ENCODE data around the gene GALNT2.

GALNT2 gene

DNA sequence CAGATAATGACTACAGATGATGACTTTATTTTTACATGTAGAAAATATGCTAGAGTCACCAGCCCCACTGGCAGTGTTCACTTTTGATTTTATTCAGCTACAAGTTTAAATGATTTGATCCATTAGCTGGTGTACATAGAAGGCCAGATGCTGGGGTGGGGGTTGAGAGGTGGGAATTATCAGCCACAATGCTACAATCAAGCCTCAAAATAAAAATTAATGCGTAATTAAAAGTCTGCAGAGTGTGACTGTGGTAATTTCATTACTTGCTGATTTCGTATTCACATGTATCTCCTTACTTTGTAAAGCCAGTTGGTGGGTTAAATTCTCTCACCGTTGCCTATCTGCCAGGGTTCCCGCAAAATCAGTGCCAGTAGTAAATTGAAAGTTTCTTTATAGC, 109.3 kb downstream of the GALNT2 start:
- DNase-seq (ENCODE audit: low read depth in 1 of 2, low spot score in 1 of 2), result no peak

DNA sequence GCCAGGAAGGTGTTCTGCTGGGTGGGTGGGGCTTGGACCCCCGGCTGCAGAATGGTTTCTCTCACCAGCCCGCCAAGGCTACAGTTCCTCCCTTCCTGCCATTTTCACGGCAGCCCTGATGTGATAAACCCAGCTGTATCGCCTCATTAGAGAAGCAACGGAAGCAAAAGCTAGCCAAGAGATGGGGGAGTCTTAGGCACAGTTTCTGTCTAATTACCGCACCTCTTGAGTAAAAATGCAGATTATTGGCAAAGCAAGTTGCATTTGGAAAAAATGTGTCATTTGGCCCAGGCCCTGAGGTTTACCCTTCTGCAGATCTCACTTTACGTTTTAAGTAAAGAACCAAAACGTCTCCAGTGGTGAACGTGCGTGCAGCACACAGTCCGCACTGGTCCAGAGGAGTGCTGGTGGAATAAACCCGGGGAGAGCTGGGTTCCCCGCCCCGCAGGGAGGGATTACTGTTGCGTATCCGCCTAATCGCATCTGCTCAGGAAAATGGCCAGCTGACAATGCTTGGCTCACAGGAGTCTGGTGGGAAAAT, 109.9 kb downstream of the GALNT2 start:
- no peak for DNase-seq (ENCODE audit: low read depth in 1 of 2, low spot score in 1 of 2)

DNA sequence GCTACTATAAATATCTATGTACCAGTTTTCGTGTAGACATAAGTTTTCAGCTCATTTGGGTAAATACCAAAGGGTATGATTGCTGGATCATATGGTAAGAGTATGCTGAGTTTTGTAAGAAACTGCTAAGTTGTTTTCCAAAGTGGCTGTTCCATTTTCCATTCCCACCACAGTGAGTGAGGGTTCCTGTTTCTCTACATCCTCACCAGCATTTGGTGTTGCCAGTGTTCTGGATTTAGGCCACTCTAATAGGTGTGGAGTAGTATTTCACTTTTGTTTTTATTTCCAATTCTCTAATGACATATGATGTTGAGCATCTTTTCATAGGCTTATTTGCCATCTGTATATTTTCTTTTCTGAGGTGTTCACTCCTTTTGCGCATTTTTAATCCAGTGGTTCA, 112.2 kb downstream of the GALNT2 start:
- DNase-seq (ENCODE audit: low read depth in 1 of 2, low spot score in 1 of 2), result no peak

DNA sequence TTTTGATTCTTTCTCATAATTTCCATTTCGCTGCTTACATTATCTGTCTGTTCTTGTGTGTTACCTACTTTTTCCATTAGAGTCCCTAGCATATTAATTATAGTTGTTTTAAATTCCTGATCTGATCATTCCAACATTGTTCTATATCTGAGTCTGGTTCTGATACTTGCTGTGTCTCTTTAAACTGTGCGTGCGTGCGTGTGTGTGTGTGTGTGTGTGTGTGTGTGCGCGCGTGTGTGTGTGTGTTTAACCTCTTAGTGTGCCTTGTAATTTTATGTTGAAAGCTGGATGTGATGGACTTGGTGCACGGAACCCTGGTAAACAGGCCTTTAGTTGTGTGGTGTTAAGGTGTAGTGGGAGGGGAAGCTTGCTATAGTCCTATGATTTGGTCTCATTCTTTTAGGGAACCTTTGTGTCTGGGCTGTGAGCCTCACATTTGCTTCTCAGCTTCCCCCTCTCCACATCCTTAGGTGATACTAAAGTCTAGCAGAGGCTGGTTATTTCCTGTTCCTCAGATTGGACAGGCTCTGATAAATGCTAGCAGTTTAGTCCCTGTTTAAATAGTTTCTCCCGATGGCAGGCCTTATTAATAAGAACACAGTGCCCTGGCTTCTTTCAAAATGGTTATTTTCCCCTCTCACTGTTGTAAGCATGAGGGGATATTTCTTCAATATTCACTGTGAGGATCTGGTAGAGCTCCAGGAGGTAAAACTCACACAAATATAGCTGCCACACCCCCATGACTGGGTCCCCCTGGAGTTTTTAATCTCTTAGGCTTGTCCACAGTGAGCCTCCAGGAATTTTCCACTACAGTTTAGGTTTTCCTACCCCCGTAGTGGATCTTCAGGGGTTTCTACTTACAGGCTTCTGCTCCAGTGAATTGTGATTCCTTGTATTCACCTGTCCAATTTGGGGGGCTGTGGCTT, 118.3 kb downstream of the GALNT2 start:
- DNase-seq (ENCODE audit: low read depth in 1 of 2, low spot score in 1 of 2), result no peak

DNA sequence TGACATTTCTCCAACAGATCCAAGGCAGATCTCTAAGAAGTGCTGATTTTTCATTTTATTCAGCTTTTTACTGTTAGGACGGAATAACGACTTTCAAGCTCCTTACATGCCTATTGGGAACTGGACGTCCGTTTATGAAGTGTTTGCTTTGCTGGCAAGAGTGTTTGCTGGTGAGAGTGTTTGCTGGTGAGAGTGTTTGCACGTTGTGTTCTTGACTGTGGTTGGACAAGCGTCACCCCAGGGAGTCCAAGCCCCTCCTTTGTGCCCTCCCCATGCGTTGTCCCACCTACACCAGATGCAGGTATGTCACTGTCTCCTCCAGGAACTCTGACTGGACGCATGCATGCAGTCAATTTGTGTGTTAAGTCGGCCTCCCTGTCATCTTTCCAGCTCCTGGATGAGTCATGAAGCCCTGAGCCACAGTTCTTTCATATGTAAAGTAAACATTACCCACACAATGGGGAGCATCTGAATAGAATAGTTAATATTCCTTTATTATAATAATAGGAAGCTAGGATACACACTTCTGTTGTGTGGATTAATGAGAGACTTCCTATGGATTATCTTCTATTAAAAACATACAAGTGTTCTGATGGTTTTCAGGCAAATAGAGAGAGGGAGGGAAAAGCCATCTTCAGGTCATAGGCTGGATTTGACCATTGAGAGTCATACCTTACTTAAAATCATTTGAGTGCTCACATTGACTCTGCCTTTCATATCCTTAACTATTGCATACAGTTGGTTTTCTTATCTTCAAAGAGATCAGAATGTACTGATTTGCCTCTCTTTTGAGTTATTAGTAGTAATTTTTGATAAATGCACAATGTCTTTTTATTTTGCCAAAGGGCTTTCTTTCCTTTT, 119.2 kb downstream of the GALNT2 start:
- DNase-seq (ENCODE audit: low read depth in 1 of 2, low spot score in 1 of 2), result no peak

DNA sequence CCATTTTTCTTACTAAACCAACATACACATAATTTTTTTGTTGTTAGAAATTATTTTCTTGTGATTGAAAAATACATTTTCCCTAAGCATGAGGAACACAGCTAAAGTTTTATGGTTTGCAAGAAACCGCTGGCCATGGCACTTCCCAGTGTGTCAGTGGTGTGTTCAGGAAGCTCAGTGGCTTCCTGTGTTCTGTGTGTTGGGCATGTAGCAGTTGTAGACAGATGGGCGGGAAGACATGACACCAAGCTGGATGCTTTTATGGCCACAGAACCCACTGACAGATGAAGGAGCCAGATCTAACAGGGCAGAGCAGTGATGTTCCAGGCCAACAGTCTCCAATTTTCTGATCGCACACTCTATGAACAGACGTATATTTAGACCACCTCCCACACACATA, 119.8 kb downstream of the GALNT2 start:
- DNase-seq (ENCODE audit: low read depth in 1 of 2, low spot score in 1 of 2), result no peak

DNA sequence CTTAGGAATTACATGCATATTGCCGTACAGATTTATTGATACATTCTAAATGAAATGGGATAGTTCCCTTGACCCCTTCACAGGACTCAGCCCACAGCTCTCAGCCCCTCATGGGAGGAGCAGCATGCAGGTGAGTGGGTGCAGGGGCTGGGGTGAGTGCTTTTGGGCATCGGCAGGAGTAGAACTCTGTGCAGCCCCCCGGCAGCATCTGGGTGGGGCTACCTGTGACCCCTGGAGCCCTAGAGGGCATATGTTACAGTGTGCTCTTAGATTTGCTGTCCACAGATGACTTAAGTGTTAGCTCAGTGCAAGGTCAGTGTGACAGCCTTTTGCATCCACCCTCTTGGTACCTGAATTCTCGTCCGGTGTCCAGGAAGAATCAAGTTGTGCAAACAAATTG, 120.3 kb downstream of the GALNT2 start:
- DNase-seq (ENCODE audit: low read depth in 1 of 2, low spot score in 1 of 2), result no peak

DNA sequence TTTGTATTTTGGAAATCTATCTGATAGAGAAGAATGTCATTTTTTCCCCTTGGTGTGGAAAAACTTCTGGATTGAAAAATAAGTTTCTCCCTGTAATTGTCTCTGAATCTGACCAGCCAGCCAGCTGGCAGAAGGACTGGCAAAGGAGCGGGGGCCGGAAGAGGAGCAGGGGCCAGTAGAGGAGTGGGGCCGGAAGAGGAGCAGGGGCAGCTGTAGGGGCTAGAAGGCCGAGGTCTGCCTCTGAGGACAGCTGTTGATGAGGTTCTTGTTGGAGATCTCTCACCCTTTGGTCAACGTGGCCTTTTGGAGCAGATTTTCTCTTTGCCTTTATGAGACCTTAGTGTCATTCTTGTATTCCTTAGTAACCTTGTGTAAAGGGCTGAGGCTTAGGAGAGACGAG, 121.8 kb downstream of the GALNT2 start:
- no peak for DNase-seq (ENCODE audit: low read depth in 1 of 2, low spot score in 1 of 2)

DNA sequence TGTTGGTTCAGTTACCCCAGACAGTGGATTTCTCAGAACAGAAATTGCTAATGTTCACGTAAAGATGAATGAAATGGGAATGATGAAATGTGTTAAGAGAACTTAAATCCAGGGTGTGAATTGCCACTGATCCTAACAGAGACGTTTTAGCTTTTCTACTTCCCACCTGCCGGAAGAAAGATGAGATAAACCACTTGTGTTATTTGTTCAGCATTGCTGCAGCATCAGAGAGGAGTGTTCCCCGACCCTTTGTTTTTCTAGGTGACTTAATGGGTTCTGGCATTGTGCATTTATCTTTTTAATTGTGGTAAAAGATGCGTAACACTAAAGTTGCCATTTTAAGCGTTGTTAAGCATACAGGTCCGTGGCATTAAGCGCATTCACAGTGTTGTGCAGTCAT, 122.3 kb downstream of the GALNT2 start:
- DNase-seq (ENCODE audit: low read depth in 1 of 2, low spot score in 1 of 2), result no peak

DNA sequence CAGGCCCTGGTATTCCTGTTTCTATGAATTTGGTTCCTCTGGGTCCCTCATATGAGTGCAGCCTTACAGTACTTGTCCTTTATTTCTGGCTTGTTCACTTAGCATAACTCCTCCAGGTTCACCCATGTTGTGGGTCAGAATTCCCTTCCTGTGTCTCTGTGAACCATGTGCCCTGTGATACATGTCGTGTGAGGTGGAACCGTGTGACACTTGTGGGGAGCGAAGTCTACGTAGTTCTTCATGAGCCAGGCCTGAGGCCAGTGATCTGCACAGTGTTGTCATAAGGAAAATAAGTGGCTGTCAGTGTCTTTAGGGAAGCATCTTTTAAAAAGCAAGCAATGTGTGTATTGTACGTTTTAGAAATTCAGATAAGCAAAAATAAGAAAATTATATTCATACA, 122.8 kb downstream of the GALNT2 start:
- no peak for DNase-seq (ENCODE audit: low read depth in 1 of 2, low spot score in 1 of 2)

DNA sequence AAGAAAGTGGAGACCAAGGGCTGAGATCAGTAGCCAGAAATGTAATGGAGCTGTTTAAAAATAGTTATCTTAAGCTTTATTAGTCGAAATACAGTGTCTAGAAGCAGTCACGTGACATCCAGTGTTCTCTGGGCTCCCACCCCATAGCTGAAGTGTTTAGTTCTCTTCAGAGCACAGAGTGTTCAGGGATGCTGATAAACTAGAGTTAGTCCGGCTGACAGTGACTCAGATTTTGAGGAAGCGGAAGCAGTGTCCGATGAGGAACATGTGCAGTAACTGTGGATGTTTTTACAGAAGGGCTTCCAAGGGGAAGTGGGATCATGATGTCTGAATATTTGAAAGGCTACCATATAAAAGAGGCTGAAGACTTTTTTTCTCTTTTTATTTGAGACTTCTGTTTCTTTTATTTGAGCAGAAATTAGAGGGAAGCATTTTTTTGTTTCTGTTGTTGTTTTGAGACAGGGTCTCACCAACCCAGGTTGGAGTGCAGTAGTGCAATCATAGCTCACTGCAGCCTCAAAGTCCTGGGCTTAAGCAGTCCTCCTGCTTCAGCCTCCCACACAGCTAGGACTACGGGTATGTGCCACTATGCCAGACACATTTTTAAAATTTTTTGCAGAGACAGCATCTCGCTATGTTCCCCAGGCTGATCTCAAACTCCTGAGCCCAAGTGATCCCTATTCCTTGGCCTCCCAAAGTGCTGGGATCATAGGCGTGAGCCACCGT, 124.2 kb downstream of the GALNT2 start:
- no peak for DNase-seq (ENCODE audit: low read depth in 1 of 2, low spot score in 1 of 2)

DNA sequence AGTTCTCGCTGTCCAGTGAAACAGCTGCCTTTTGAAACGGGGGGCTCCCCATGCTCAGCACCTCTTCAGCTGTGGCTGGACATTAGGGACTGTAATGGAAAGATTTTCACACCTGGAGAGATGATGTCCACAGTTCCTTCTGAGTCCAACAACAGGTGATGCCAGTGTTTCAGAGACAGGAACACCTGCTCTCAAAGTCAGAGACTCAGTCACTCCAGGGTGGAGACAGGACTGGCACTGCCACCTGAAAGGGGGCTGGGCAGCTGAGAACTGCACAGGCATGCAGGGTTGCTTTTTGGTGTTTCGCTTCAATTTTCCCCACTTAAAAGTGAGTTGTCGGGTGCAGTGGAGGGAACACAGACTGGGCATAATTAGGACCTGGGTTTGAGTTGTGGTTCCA, 124.8 kb downstream of the GALNT2 start:
- DNase-seq (ENCODE audit: low read depth in 1 of 2, low spot score in 1 of 2), result no peak

DNA sequence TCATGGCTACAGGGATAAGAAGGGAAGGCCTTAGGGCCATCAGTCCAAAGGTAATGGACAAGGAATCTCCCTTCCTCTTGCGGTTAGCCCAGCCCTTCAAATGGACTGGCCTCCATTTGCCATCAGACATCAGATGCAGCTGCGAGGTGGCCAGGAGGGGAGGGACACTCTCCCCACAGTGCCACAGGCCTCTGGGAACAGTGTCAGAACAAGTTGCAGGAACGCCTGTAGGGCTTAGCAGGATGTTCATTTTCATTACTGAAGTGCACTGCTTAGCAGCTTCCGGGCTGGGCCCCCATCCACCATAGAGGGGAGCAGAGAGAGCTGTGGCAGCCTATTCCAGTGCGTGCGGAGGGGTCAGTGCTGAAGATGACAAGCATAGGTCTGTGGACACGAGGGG, 127.5 kb downstream of the GALNT2 start:
- no peak for DNase-seq (ENCODE audit: low read depth in 1 of 2, low spot score in 1 of 2)

DNA sequence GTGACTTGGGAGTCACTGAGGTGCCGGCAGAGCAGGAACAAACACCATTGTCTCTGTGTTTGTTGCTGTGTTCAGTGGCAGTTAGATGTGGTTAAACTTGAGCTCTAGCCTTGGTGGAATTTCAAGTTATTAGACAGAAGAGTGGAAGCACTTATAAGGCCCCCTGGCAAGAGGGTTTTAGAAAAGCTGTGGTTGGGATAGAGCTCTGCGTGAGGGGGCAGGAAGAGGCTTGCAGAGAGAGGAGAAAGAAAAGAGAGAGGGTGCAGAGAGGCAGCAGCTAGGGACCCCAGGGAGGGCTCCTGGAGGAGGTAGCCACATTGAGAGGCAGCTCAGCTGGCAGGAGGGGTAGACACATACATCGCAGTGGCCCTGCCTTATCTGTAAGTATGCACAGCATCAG, 128.2 kb downstream of the GALNT2 start:
- no peak for DNase-seq (ENCODE audit: low read depth in 1 of 2, low spot score in 1 of 2)

DNA sequence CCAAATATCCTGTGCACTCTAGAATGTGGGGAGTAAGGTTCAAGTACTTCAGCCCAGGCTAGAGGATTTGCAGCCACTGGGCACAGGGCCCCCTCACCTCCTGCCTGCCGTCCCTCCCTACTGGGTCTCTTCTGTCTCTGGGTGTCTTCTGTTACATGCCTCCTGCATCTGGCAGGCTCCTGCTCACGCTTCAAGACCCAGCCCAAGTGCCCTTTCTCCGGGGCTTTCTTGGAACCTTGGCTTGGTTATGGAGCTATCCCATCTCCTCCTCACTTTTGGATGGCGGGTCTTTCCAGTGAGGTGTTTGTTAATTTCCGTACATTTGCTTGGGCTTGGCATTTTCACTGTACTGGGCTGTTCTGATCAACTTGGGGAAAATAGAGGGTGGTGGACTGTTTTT, 129.0 kb downstream of the GALNT2 start:
- DNase-seq (ENCODE audit: low read depth in 1 of 2, low spot score in 1 of 2), result no peak

DNA sequence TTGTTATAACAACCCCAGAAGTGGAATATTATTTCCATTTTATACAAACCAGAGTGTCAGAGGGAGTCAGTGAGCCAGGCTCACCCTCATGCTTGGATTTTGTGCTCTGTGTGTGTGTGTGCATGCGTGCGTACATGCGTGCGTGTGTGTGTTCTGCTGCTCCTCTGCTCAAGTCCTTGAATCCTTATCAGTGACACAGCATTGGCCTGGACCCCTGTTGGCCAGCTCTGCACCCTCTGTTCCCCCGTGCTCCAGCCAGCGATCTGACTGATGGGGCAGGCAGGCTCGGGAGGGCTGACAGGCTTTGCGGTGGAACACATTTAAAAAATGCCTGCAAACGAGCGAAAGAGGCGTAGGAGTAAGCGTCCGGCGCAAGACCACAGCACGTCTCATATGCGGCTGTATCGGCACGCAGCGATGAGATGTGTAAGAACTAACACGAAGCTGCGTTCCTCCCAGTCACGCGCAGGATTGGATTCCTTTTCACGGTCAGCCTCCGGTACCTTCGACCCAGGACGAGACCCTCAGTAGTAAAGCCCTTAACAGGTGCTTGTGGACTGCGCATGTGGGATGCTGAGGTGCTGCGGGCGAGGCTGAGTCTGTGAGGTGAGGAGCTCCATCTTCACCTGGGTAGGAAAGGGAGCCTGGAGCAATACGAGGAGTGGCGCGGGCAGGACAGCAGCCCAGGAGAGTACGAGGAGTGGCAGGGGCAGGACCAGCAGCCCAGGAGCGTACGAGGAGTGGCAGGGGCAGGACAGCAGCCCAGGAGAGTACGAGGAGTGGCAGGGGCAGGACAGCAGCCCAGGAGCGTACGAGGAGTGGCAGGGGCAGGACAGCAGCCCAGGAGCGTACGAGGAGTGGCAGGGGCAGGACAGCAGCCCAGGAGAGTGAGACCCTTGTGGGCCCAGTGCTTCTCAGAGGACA, 130.9 kb downstream of the GALNT2 start:
- no peak for DNase-seq (ENCODE audit: low read depth in 1 of 2, low spot score in 1 of 2)

DNA sequence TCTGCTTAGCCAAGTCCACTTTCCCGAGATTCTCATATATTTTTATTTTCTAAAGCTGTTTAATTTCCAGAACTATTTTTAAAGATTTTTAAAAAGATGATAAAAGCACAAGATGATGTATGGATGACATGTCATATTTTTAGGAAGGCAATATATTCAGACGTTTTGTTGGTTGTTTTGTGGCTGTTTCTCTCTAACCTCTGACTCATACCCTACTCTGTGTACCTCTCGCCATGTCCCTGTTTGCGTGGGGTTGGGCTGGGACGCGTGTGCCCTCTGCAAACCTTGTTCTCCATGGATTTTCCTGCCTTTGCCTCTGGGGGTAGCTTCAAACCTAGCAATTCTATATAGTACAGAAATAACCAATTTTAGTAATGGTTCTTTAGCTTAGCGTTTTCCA, 132.0 kb downstream of the GALNT2 start:
- DNase-seq (ENCODE audit: low read depth in 1 of 2, low spot score in 1 of 2), result no peak

DNA sequence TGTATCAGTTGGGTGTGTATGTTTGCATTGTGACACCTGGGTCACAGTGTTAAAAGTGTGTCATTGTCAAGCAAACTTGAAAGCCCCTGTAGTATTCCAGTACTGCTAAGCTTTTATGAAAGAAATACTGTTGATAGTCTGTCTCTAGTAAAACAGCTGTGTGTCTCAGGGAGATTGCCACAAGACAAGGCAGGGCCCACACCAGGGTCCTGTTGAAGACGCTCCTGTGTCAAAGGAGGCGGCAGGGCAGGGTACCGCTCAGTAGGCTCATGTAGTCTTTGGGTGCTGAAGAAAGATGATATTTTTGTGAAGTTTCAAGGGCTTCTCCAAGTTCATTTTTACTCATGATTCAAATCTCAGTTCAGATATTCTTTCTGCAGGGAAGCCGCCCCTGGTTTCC, 132.5 kb downstream of the GALNT2 start:
- no peak for DNase-seq (ENCODE audit: low read depth in 1 of 2, low spot score in 1 of 2)

DNA sequence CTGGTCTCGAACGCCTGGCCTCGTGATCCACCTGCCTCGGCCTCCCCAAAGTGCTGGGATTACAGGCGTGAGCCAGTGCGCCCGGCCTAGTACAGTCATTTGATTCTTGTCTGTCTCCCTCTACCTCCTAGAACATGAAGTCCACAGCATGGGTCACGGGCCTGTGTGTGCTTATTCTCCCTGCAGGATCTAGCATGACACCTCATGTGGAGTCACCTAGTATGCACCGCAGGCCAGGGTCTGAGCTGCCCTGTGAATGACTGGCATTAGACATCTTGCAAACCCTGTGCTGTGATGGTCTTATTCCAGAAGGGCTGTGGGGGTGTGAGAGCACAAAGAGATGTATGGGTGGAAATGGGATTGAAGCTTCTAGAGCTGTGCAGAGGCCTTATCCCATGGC, 133.2 kb downstream of the GALNT2 start:
- DNase-seq (ENCODE audit: low read depth in 1 of 2, low spot score in 1 of 2), result no peak

DNA sequence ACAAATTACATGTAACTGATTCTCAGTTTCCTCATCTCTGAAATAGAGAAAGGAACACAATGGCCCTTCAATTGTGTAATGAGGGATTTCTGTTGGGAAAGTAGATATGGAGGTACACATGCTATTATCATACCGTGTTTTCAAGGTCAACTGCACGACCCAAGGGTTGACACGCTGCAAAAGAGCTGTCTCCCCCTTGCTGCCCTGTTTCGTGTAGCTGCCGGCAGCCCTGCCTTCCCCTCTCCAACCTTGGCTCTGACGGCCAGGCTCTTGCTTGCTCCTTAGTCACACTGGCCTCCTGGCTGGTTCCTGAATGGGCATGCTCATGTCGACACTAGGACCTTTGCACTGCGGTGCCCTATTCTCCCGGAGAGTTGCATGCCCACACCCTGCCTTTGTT, 134.4 kb downstream of the GALNT2 start:
- DNase-seq (ENCODE audit: low read depth in 1 of 2, low spot score in 1 of 2), result no peak

Data from activated CD4-positive, alpha-beta T cell treated with anti-CD3 and anti-CD28 coated beads, Interleukin-2, amount 50 U/mL, for 24 hours (primary cell).